ENCODE measurements around the gene DENND4C. TPM values are rescaled to one million over a fixed set of nuclear protein-coding genes. Genes with fewer than 3 reads are reported as not detected.
A peak's percentile ranks its signal among the peaks of the same experiment; 100 is the strongest.

The DENND4C gene
- total RNA-seq, 2 experiments from 2014 or later = 17.4 to 18.5 TPM

DNA sequence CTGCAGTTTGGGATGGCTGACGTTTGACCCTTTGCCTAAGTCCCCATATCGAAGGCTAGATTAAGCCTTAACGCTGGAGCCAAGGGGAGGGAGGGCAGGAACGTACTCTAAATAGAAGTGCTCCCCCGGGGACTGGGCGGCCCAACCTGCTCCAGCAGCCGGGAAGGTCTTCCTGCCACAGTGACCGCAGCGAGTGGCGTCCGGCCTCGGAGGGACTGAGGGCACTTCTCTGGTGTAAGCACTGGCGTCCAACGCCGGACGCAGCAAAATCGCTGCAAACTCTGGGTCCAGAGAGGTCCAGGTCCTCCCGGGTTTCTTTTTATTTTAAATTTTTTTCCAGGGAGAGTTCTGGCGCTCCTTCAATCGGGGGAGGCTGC lies 177.8 kb downstream of the DENND4C start:
- DNase-seq (peak; percentile 8), ATAC-seq (no peak)
- Mint-ChIP-seq H3K27me3 (no peaks in the 10 kb centered on the region), H3K9me3 (no peaks in the 10 kb centered on the region), H3K4me3 (peak overlapping the region; percentile 97), H3K27ac (no peak overlapping the region), H3K36me3 (ENCODE audit: low read depth) (no peaks in the 10 kb centered on the region), H3K4me1 (ENCODE audit: low read depth) (peaks cover 10% of the 10 kb centered on the region)
- ChIA-PET POLR2A (interaction anchor here (3.5 kb wide), 1 partner anchor 29 kb away, joined by 21 read pairs; the partner anchor contains the start of gene RPS6), CTCF (no interaction called here)
- TF ChIP-seq CTCF (IDR thresholded peaks at IDR 0.05) = no peak
- intact Hi-C loops (cut with micrococcal nuclease) = loop anchor here (2.0 kb wide), 1 partner anchor 28 kb away; the partner anchor contains the start of gene RPS6

DNA sequence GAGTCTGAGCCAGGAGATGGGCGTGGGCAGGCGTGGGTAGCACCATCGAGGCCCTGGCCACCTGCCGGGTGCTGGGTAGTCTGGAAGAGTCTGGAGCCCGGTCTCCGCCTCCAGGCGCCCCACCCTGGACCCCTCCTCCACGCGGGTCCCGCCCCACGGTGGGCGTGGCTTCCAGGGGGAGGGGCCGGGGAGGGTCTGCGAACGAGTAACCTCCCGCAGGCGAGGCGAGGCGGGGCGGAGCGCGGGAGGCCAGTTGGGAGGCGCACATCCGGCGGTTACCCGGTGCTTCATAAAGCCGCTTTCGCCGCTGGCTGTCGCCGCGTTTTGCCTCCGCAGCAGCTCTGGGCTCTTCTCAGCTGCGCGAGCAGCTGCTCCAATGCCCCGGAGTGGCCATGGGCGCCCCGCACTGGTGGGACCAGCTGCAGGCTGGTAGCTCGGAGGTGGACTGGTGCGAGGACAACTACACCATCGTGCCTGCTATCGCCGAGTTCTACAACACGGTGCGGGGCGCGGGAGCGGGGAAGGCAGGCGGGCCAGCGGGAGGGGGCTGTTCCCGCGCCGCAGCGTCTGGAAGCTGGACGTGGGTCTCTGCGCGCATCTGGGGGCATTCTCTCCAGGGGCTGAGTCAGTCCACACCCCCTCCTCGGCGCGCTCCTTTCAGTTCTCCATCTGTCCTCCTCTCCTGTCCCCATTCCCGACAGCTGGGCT lies 178.4 kb downstream of the DENND4C start, which contains the start of gene ACER2:
Gene ACER2, plus strand, starts transcription at position 317 of the 708 bp plus-strand sequence. Its CDS starts 76 bp downstream, at position 393.
- CTCF ChIA-PET = interaction anchor here (0.9 kb wide), 1 partner anchor 56 kb away, joined by 5 read pairs; no protein-coding TSS in a partner anchor
- H3K4me1 Mint-ChIP-seq (ENCODE audit: low read depth) = peaks cover 10% of the 10 kb centered on the region
- POLR2A ChIA-PET = interaction anchor here (0.8 to 3.5 kb wide), 4 partner anchors 14 to 357 kb away, joined by 3 to 21 read pairs (median 4); partner anchors contain the start of gene RPS6
- no peaks in the 10 kb centered on the region for H3K36me3 Mint-ChIP-seq (ENCODE audit: low read depth)
- ATAC-seq (peak; percentile 98), DNase-seq (peak; percentile 93)
- H3K4me3 Mint-ChIP-seq = peak within 1 kb of the TSS; percentile 97
- TF ChIP-seq CTCF (IDR thresholded peaks at IDR 0.05) = no peak
- intact Hi-C loops (cut with micrococcal nuclease) = loop anchor here (2.0 kb wide), 1 partner anchor 28 kb away; the partner anchor contains the start of gene RPS6
- peak within 1 kb of the TSS; percentile 77 for H3K27ac Mint-ChIP-seq
- no peaks in the 10 kb centered on the region for H3K9me3 Mint-ChIP-seq
- no peaks in the 10 kb centered on the region for H3K27me3 Mint-ChIP-seq

- CTCF ChIA-PET = interaction anchor here (0.9 to 1.3 kb wide), 3 partner anchors 55 to 179 kb away, joined by 3 to 5 read pairs (median 5); partner anchors contain the start of gene DENND4C
- H3K9me3 Mint-ChIP-seq = no peaks in the 10 kb centered on the region
- H3K4me1 Mint-ChIP-seq (ENCODE audit: low read depth) = peaks cover 10% of the 10 kb centered on the region
- no peaks in the 10 kb centered on the region for H3K36me3 Mint-ChIP-seq (ENCODE audit: low read depth)
- peak; percentile 16 for DNase-seq
- peak overlapping the region; percentile 77 for H3K27ac Mint-ChIP-seq
- no peaks in the 10 kb centered on the region for H3K27me3 Mint-ChIP-seq
- ATAC-seq = no peak
- H3K4me3 Mint-ChIP-seq = peak overlapping the region; percentile 97
- intact Hi-C loops (cut with micrococcal nuclease) = loop anchor here (2.0 kb wide), 1 partner anchor 29 kb away; the partner anchor contains the start of gene RPS6
- POLR2A ChIA-PET = interaction anchor here (0.8 to 3.5 kb wide), 4 partner anchors 14 to 358 kb away, joined by 3 to 21 read pairs (median 4); partner anchors contain the start of gene RPS6
- no peak for TF ChIP-seq CTCF (IDR thresholded peaks at IDR 0.05)
Measured at GRCh38 chr9:19409401-19410194, 179.1 kb downstream of the DENND4C start.

DNA sequence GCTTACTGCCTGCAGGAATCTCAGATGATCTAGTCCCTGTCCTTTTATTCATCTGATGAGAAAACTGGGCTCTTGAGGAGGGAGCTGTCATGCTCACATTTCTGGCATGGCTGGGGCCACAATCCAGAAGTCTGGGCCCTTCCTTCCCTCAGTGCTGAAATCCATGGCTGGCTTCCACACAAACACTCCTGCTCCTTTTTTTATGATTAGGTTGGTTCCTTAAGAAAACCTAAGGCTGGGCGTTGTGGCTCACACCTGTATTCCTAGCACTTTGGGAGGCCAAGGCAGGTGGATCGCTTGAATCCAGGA lies 179.7 kb downstream of the DENND4C start:
- TF ChIP-seq CTCF (IDR thresholded peaks at IDR 0.05) = no peak
- intact Hi-C loops (cut with micrococcal nuclease) = no loop called here
- no peak overlapping the region for H3K27ac Mint-ChIP-seq
- POLR2A ChIA-PET = interaction anchor here (3.5 kb wide), 1 partner anchor 30 kb away, joined by 21 read pairs; the partner anchor contains the start of gene RPS6
- DNase-seq = no peak
- peak overlapping the region; percentile 97 for H3K4me3 Mint-ChIP-seq
- CTCF ChIA-PET = interaction anchor here (1.0 to 1.3 kb wide), 2 partner anchors 55 to 179 kb away, joined by 3 to 5 read pairs; partner anchors contain the start of gene DENND4C
- peaks cover 10% of the 10 kb centered on the region for H3K4me1 Mint-ChIP-seq (ENCODE audit: low read depth)
- no peaks in the 10 kb centered on the region for H3K36me3 Mint-ChIP-seq (ENCODE audit: low read depth)
- no peaks in the 10 kb centered on the region for H3K27me3 Mint-ChIP-seq
- ATAC-seq = no peak
- H3K9me3 Mint-ChIP-seq = no peaks in the 10 kb centered on the region
